Tibial nerve (tissue), 3 donors: ENCODE data around the gene AURKA.

ENCODE experiments used
- POLR2A ChIP-seq, 2 donors: fragments of 450-650 bp; IDR thresholded peaks; one replicate each; pipeline ENCODE4 v1.6.1; 2017; ENCODE audit warnings: antibody characterized with exemption in 2 of 2, mild to moderate bottlenecking in 2 of 2, moderate library complexity in 2 of 2
- TF ChIP-seq, protein P1 (sequence below), 5 experiments: fragments of 200-600 bp in 3 of 5; fragments of 450-650 bp in 2 of 5; sonication (generic) in 3 of 5; IDR thresholded peaks; one replicate each; pipeline ENCODE4 v1.5.1; 2016 to 2019; ENCODE audit warnings: antibody characterized with exemption in 5 of 5, mild to moderate bottlenecking in 3 of 5, moderate library complexity in 2 of 5

GRCh38 chr20:56426026-56426425 is 34.0 kb upstream of the AURKA start:
- TF ChIP-seq, protein P1, sequence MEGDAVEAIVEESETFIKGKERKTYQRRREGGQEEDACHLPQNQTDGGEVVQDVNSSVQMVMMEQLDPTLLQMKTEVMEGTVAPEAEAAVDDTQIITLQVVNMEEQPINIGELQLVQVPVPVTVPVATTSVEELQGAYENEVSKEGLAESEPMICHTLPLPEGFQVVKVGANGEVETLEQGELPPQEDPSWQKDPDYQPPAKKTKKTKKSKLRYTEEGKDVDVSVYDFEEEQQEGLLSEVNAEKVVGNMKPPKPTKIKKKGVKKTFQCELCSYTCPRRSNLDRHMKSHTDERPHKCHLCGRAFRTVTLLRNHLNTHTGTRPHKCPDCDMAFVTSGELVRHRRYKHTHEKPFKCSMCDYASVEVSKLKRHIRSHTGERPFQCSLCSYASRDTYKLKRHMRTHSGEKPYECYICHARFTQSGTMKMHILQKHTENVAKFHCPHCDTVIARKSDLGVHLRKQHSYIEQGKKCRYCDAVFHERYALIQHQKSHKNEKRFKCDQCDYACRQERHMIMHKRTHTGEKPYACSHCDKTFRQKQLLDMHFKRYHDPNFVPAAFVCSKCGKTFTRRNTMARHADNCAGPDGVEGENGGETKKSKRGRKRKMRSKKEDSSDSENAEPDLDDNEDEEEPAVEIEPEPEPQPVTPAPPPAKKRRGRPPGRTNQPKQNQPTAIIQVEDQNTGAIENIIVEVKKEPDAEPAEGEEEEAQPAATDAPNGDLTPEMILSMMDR (IDR thresholded peaks at IDR 0.05) = no peak
- no peak for TF ChIP-seq POLR2A (IDR thresholded peaks at IDR 0.05)
